GM20431 (cell line): ENCODE measurements around the gene TNFAIP3.
"Not testable (repeated sequence)": the region's sequence is repeated elsewhere in the genome, so short reads cannot be mapped to it uniquely, and the experiment has no call there.

Experiments
- in situ Hi-C: fragments of 300-500 bp; cut with MseI, MboI; formaldehyde crosslinking; loops from one replicate; pipeline ENCODE4 v1.15.0; 2020; ENCODE audit warnings: low sequenced_read_pairs; ENCODE audit not compliant: unreplicated experiment

TNFAIP3 gene

GRCh38 chr6:137874204-137875057, 7.4 kb downstream of the TNFAIP3 start:
- in situ Hi-C loops, result loop anchor here (25.0 kb wide), 1 partner anchor 162 kb away; no protein-coding TSS in a partner anchor

- in situ Hi-C loops, result no loop called here
Observed at GRCh38 chr6:137875058-137875520, 8.0 kb downstream of the TNFAIP3 start.

- in situ Hi-C loops, result no loop called here
Observed at GRCh38 chr6:137875606-137876005, 8.5 kb downstream of the TNFAIP3 start.

- in situ Hi-C loops, result no loop called here
Observed at GRCh38 chr6:137876547-137876946, 9.5 kb downstream of the TNFAIP3 start.

- in situ Hi-C loops, result no loop called here
Observed at GRCh38 chr6:137877113-137877512, 10.1 kb downstream of the TNFAIP3 start.

- in situ Hi-C loops, result no loop called here
Observed at GRCh38 chr6:137877606-137878005, 10.5 kb downstream of the TNFAIP3 start.

- in situ Hi-C loops, result no loop called here
Observed at GRCh38 chr6:137878029-137878428, 11.0 kb downstream of the TNFAIP3 start.

- in situ Hi-C loops, result no loop called here
Observed at GRCh38 chr6:137878486-137879285, 11.6 kb downstream of the TNFAIP3 start.

- in situ Hi-C loops, result no loop called here
Observed at GRCh38 chr6:137879299-137879698, 12.2 kb downstream of the TNFAIP3 start.

- in situ Hi-C loops, result no loop called here
Observed at GRCh38 chr6:137879885-137880745, 13.1 kb downstream of the TNFAIP3 start.

- in situ Hi-C loops, result no loop called here
Observed at GRCh38 chr6:137880746-137881521, 13.9 kb downstream of the TNFAIP3 start.

- in situ Hi-C loops, result no loop called here
Observed at GRCh38 chr6:137881522-137881886, 14.4 kb downstream of the TNFAIP3 start.

GRCh38 chr6:137882225-137882961, 15.3 kb downstream of the TNFAIP3 start:
- in situ Hi-C loops, result no loop called here

- in situ Hi-C loops, result no loop called here
Observed at GRCh38 chr6:137883400-137884148, 16.5 kb downstream of the TNFAIP3 start.

- in situ Hi-C loops, result no loop called here
Observed at GRCh38 chr6:137884149-137884909, 17.3 kb downstream of the TNFAIP3 start.

GRCh38 chr6:137884910-137885229, 17.8 kb downstream of the TNFAIP3 start:
- in situ Hi-C loops, result not testable (repeated sequence)

- in situ Hi-C loops, result not testable (repeated sequence)
Observed at GRCh38 chr6:137886226-137886625, 19.2 kb downstream of the TNFAIP3 start.
